C4-2B (cell line): ENCODE data around the gene SLC15A4.

Experiments
- CTCF ChIP-seq: fragments of 450-650 bp; conservative IDR thresholded peaks from 2 replicates; pipeline ENCODE4 v1.5.1; 2017; ENCODE audit warnings: mild to moderate bottlenecking
- ZFX ChIP-seq: fragments of 450-650 bp; IDR thresholded peaks from 2 replicates; pipeline ENCODE4 v1.6.1; 2017

GRCh38 chr12:128745772-128746689 lies 77.7 kb downstream of the SLC15A4 start:
- TF ChIP-seq CTCF: no peak
- TF ChIP-seq ZFX: no peak
